Measurements from ENCODE around the gene AP1S1. TPM values are rescaled to one million over a fixed set of nuclear protein-coding genes. Genes with fewer than 3 reads are reported as not detected.

AP1S1 gene
- total RNA-seq, 1 donor from 2014 or later: 90.1 TPM

- H3K9me3 Mint-ChIP-seq: no peaks in the 10 kb centered on the region
- no peak for DNase-seq (ENCODE audit: low read depth, low spot score)
- peak overlapping the region; percentile 69 for H3K4me3 Mint-ChIP-seq
- no peaks in the 10 kb centered on the region for H3K36me3 Mint-ChIP-seq (ENCODE audit: low read depth)
- H3K27me3 Mint-ChIP-seq (ENCODE audit: low read depth): peaks cover 99% of the 10 kb centered on the region
- H3K27ac Mint-ChIP-seq (ENCODE audit: unreplicated experiment): no peak overlapping the region
- peaks cover 58% of the 10 kb centered on the region for H3K4me1 Mint-ChIP-seq
- no peak for TF ChIP-seq CTCF (conservative IDR thresholded peaks at IDR 0.05)
Measured at GRCh38 chr7:101169110-101169837, 15.0 kb downstream of the AP1S1 start.

DNA sequence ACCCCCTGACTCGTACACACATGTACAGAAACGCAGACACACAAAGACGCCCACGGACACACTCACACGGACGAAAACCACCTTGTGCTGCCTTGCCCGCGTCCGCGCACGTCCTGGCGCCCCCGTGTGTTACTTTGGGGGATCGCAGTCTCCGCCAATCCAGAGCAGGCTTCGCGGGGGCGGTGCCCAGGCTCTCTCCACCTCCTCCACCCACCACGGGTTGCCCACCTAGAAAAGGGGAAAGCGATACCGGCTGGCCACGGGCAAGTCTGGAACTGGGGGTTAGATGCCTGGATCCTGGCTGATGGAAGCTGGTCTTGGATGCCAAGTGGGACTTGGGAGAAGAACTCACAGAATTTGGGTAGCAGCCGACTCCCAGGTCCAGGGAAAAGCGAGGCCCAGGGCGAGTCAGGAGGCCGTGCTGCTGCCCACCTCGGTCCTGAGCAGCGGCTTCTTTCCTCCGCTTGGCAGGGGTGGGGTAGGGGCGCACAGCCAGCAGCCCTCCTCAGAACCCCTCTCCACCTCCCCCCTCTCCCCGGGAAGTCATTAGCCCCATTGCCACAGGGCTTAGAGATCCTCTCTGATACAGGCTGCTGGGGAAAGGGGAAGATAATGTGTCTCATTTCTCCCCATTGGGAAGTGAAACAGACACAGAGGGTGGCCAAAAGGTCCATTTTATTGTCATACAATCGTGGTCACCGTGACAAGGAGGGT is 15.7 kb downstream of the AP1S1 start:
- peak overlapping the region; percentile 69 for H3K4me3 Mint-ChIP-seq

GRCh38 chr7:101170617-101171441 is 16.6 kb downstream of the AP1S1 start:
- H3K36me3 Mint-ChIP-seq (ENCODE audit: low read depth): no peaks in the 10 kb centered on the region
- no peak for DNase-seq (ENCODE audit: low read depth, low spot score)
- H3K4me3 Mint-ChIP-seq: peak overlapping the region; percentile 69
- no peak for TF ChIP-seq CTCF (conservative IDR thresholded peaks at IDR 0.05)
- H3K27me3 Mint-ChIP-seq (ENCODE audit: low read depth): peaks cover 100% of the 10 kb centered on the region
- H3K27ac Mint-ChIP-seq (ENCODE audit: unreplicated experiment): no peak overlapping the region
- no peaks in the 10 kb centered on the region for H3K9me3 Mint-ChIP-seq
- H3K4me1 Mint-ChIP-seq: peaks cover 47% of the 10 kb centered on the region

More for the DNA sequence above, 15.7 kb downstream of the AP1S1 start:
- H3K27me3 Mint-ChIP-seq (ENCODE audit: low read depth): peaks cover 100% of the 10 kb centered on the region
- DNase-seq (ENCODE audit: low read depth, low spot score): peak; percentile 92
- no peaks in the 10 kb centered on the region for H3K36me3 Mint-ChIP-seq (ENCODE audit: low read depth)
- peak; percentile 85 for TF ChIP-seq CTCF (conservative IDR thresholded peaks at IDR 0.05)
- peaks cover 54% of the 10 kb centered on the region for H3K4me1 Mint-ChIP-seq
- H3K9me3 Mint-ChIP-seq: no peaks in the 10 kb centered on the region
- H3K27ac Mint-ChIP-seq (ENCODE audit: unreplicated experiment): no peak overlapping the region

- no peak for DNase-seq (ENCODE audit: low read depth, low spot score)
- no peak overlapping the region for H3K27ac Mint-ChIP-seq (ENCODE audit: unreplicated experiment)
- peaks cover 41% of the 10 kb centered on the region for H3K4me1 Mint-ChIP-seq
- peak overlapping the region; percentile 69 for H3K4me3 Mint-ChIP-seq
- peaks cover 100% of the 10 kb centered on the region for H3K27me3 Mint-ChIP-seq (ENCODE audit: low read depth)
- TF ChIP-seq CTCF (conservative IDR thresholded peaks at IDR 0.05): no peak
- no peaks in the 10 kb centered on the region for H3K36me3 Mint-ChIP-seq (ENCODE audit: low read depth)
- no peaks in the 10 kb centered on the region for H3K9me3 Mint-ChIP-seq
Measured at GRCh38 chr7:101171442-101171837, 17.2 kb downstream of the AP1S1 start.

GRCh38 chr7:101172005-101172853 is 18.0 kb downstream of the AP1S1 start:
- no peak for DNase-seq (ENCODE audit: low read depth, low spot score)
- no peaks in the 10 kb centered on the region for H3K36me3 Mint-ChIP-seq (ENCODE audit: low read depth)
- H3K9me3 Mint-ChIP-seq: no peaks in the 10 kb centered on the region
- peaks cover 36% of the 10 kb centered on the region for H3K4me1 Mint-ChIP-seq
- no peak overlapping the region for H3K27ac Mint-ChIP-seq (ENCODE audit: unreplicated experiment)
- no peak overlapping the region for H3K4me3 Mint-ChIP-seq
- peaks cover 100% of the 10 kb centered on the region for H3K27me3 Mint-ChIP-seq (ENCODE audit: low read depth)
- TF ChIP-seq CTCF (conservative IDR thresholded peaks at IDR 0.05): peak; percentile 13
